H1 (cell line): ENCODE measurements around the gene PPIL6. TPM values are rescaled to one million over a fixed set of nuclear protein-coding genes. Genes with fewer than 3 reads are reported as not detected.

ENCODE experiments used
- CTCF ChIA-PET: fragments of 300-600 bp; sonication (Branson Sonifier 250); formaldehyde crosslinking; loops from one replicate; lab custom pipeline; 2021; ENCODE audit not compliant: partially characterized antibody; lab: Charles Lee
- POLR2A ChIA-PET: fragments of 300-600 bp; sonication (Branson Sonifier 250); formaldehyde crosslinking; loops from one replicate; lab custom pipeline; 2021; ENCODE audit warnings: inconsistent platforms; ENCODE audit not compliant: partially characterized antibody; lab: Charles Lee
- DNase-seq, 2 experiments: peaks; one replicate each; pipeline versions ENCODE4 v3.0.0 to v3.0.0-alpha.2; 2010 to 2022; ENCODE audit warnings: low spot score in 2 of 2, low read depth in 1 of 2, mixed read lengths in 1 of 2
- FAIRE-seq: peaks from 2 replicates; lab custom pipeline; 2011; peaks lifted over from hg19 to GRCh38; lab: Jason Lieb, UNC
- H2AFZ ChIP-seq: 2 replicates; pipeline ENCODE4 v1.8.1; 2012; ENCODE audit warnings: low read length, inconsistent platforms
- H2AK5ac ChIP-seq: 2 replicates; pipeline ENCODE4 v1.6.1; 2013; ENCODE audit warnings: low read depth, low read length
- H2BK120ac ChIP-seq: replicated peaks from 2 replicates; pipeline ENCODE3; 2013; ENCODE audit warnings: low read depth, low read length, inconsistent platforms
- H2BK12ac ChIP-seq: 2 replicates; pipeline ENCODE4 v1.6.1; 2013; ENCODE audit warnings: low read depth, low read length
- H2BK15ac ChIP-seq: 2 replicates; pipeline ENCODE4 v1.6.1; 2013; ENCODE audit warnings: low read length
- H2BK20ac ChIP-seq: 2 replicates; pipeline ENCODE4 v1.6.1; 2013; ENCODE audit warnings: low read length
- H2BK5ac ChIP-seq: 2 replicates; pipeline ENCODE4 v1.6.1; 2013; ENCODE audit warnings: low read depth, low read length
- H3K14ac ChIP-seq: 2 replicates; pipeline ENCODE4 v1.6.1; 2013; ENCODE audit warnings: inconsistent platforms; ENCODE audit not compliant: insufficient read length
- H3K18ac ChIP-seq: 2 replicates; pipeline ENCODE4 v1.6.1; 2013; ENCODE audit warnings: low read length; ENCODE audit errors: extremely low read depth
- H3K23ac ChIP-seq: 2 replicates; pipeline ENCODE4 v1.6.1; 2013; ENCODE audit warnings: inconsistent platforms; ENCODE audit not compliant: insufficient read length
- H3K23me2 ChIP-seq: 2 replicates; pipeline ENCODE4 v1.6.1; 2013; ENCODE audit warnings: low read depth, low read length
- H3K27ac ChIP-seq: 2 replicates; pipeline ENCODE4 v1.6.1; 2011; ENCODE audit warnings: low read depth, low read length, inconsistent platforms
- H3K27me3 ChIP-seq, 4 experiments: replicated peaks in 1 of 4; 1 replicate in 1 of 4; 2 replicates in 3 of 4; pipeline versions ENCODE4 v1.6.1 to v1.8.1; 2011 to 2013; ENCODE audit warnings: low read length in 3 of 4, mild to moderate bottlenecking in 3 of 4, inconsistent platforms in 2 of 4, mixed read lengths in 2 of 4, moderate library complexity in 1 of 4; ENCODE audit not compliant: control insufficient read depth in 3 of 4, insufficient read depth in 3 of 4; ENCODE audit errors: extremely low read depth in 1 of 4
- H3K36me3 ChIP-seq, 4 experiments: 2 replicates each; pipeline versions ENCODE4 v1.6.1 to v1.8.1; 2011 to 2013; ENCODE audit warnings: mild to moderate bottlenecking in 4 of 4, low read length in 3 of 4, moderate library complexity in 2 of 4, control low read depth in 1 of 4, inconsistent platforms in 1 of 4; ENCODE audit not compliant: insufficient read depth in 4 of 4, control insufficient read depth in 2 of 4
- H3K4ac ChIP-seq: replicated peaks from 2 replicates; pipeline ENCODE3; 2013; ENCODE audit warnings: low read length, low read depth, mixed read lengths, inconsistent platforms; ENCODE audit not compliant: insufficient read length
- H3K4me1 ChIP-seq, 4 experiments: replicated peaks in 1 of 4; 1 replicate in 1 of 4; 2 replicates in 3 of 4; pipeline versions ENCODE4 v1.6.1 to v1.8.1; 2011 to 2013; ENCODE audit warnings: low read length in 3 of 4, inconsistent platforms in 2 of 4, mixed read lengths in 1 of 4; ENCODE audit not compliant: insufficient read depth in 4 of 4, control insufficient read depth in 3 of 4
- H3K4me2 ChIP-seq, 2 experiments: 2 replicates each; pipeline versions ENCODE4 v1.6.1 to v1.8.1; 2011 to 2013; ENCODE audit warnings: low read depth in 2 of 2, low read length in 2 of 2, control low read depth in 1 of 2, inconsistent platforms in 1 of 2, mild to moderate bottlenecking in 1 of 2; ENCODE audit not compliant: insufficient read depth in 1 of 2
- H3K4me3 ChIP-seq, 4 experiments: fragments of 200-600, 300-600 bp in 1 of 4; sonication (generic), shearing (Covaris generic), sonication (Bioruptor Twin) in 1 of 4; 2 replicates each; pipeline versions ENCODE4 v1.5.1 to v1.8.1; 2011 to 2016; ENCODE audit warnings: low read length in 4 of 4, low read depth in 3 of 4, control low read depth in 2 of 4, inconsistent platforms in 2 of 4, mild to moderate bottlenecking in 2 of 4, mixed read lengths in 1 of 4, moderate library complexity in 1 of 4; ENCODE audit not compliant: insufficient read depth in 2 of 4; ENCODE audit errors: extremely low read depth in 1 of 4
- H3K56ac ChIP-seq: replicated peaks from 2 replicates; pipeline ENCODE3; 2013; ENCODE audit warnings: low read depth, mild to moderate bottlenecking, mixed read lengths, low read length, inconsistent platforms; ENCODE audit not compliant: insufficient read length
- H3K79me1 ChIP-seq: 2 replicates; pipeline ENCODE4 v1.6.1; 2013; ENCODE audit warnings: low read depth, low read length, control low read depth
- H3K79me2 ChIP-seq, 2 experiments: 2 replicates each; pipeline versions ENCODE4 v1.6.1 to v1.8.1; 2012 to 2013; ENCODE audit warnings: low read length in 2 of 2, mild to moderate bottlenecking in 2 of 2, inconsistent platforms in 1 of 2; ENCODE audit not compliant: insufficient read depth in 2 of 2, control insufficient read depth in 1 of 2
- H3K9ac ChIP-seq, 4 experiments: replicated peaks in 1 of 4; 1 replicate in 1 of 4; 2 replicates in 3 of 4; pipeline versions ENCODE4 v1.6.1 to v1.8.1; 2011 to 2013; ENCODE audit warnings: low read depth in 3 of 4, low read length in 3 of 4, control low read depth in 2 of 4, mild to moderate bottlenecking in 2 of 4, moderate library complexity in 2 of 4, inconsistent platforms in 1 of 4; ENCODE audit errors: extremely low read depth in 1 of 4
- H3K9me3 ChIP-seq, 2 experiments: 2 replicates each; pipeline versions ENCODE4 v1.6.1 to v1.8.1; 2012 to 2013; ENCODE audit warnings: mild to moderate bottlenecking in 2 of 2, moderate library complexity in 2 of 2, control low read depth in 1 of 2, inconsistent platforms in 1 of 2, low read depth in 1 of 2, low read length in 1 of 2, mixed read lengths in 1 of 2; ENCODE audit not compliant: insufficient read depth in 2 of 2
- H4K20me1 ChIP-seq, 2 experiments: replicated peaks in 1 of 2; 2 replicates each; pipeline versions ENCODE3 to v1.8.1; 2011 to 2013; ENCODE audit warnings: inconsistent platforms in 2 of 2, low read length in 2 of 2, mild to moderate bottlenecking in 1 of 2; ENCODE audit not compliant: insufficient read depth in 2 of 2, control insufficient read depth in 1 of 2
- H4K5ac ChIP-seq: 2 replicates; pipeline ENCODE4 v1.6.1; 2013; ENCODE audit warnings: low read length, low read depth, mixed read lengths, inconsistent platforms; ENCODE audit not compliant: insufficient read length
- H4K8ac ChIP-seq: 2 replicates; pipeline ENCODE4 v1.8.0; 2013; ENCODE audit warnings: mild to moderate bottlenecking, moderate library complexity, low read length, inconsistent platforms; ENCODE audit not compliant: insufficient read depth; ENCODE audit errors: extremely low read depth
- H4K91ac ChIP-seq: replicated peaks from 2 replicates; pipeline ENCODE3; 2013; ENCODE audit warnings: low read length, mixed read lengths, inconsistent platforms; ENCODE audit not compliant: insufficient read length
- ATF2 ChIP-seq: IDR thresholded peaks from 2 replicates; pipeline ENCODE4 v1.6.1; 2012; ENCODE audit warnings: low read length, inconsistent platforms
- BCL11A ChIP-seq, 2 experiments: IDR thresholded peaks; one replicate each; pipeline ENCODE4 v1.6.1; 2011; ENCODE audit warnings: low read depth in 2 of 2, low read length in 2 of 2, mild to moderate bottlenecking in 2 of 2
- EGR1 ChIP-seq: IDR thresholded peaks from 2 replicates; pipeline ENCODE4 v1.6.1; 2011; ENCODE audit warnings: low read depth, low read length, borderline replicate concordance
- KDM4A ChIP-seq: IDR thresholded peaks from one replicate; pipeline ENCODE4 v1.7.1; 2012; ENCODE audit warnings: low read depth, mild to moderate bottlenecking, moderate library complexity, low read length, inconsistent platforms; ENCODE audit not compliant: severe bottlenecking
- KDM5A ChIP-seq: fragments of 200-600 bp; IDR thresholded peaks from 2 replicates; pipeline ENCODE4 v1.7.1; 2012; ENCODE audit warnings: mild to moderate bottlenecking, low read length, inconsistent platforms, mixed read lengths
- PHF8 ChIP-seq: fragments of 200-600 bp; sonication (generic); conservative IDR thresholded peaks from 2 replicates; pipeline ENCODE4 v1.7.1; 2012; ENCODE audit warnings: low read depth, mild to moderate bottlenecking, inconsistent platforms, low read length, moderate library complexity
- SAP30 ChIP-seq: fragments of 300-600 bp; sonication (generic); IDR thresholded peaks from 2 replicates; pipeline ENCODE4 v1.7.1; 2012; ENCODE audit warnings: low read length, moderate library complexity, mild to moderate bottlenecking, inconsistent platforms; ENCODE audit not compliant: insufficient read depth, insufficient replicate concordance
- SIX5 ChIP-seq: IDR thresholded peaks from 2 replicates; pipeline ENCODE4 v1.6.1; 2011; ENCODE audit warnings: mild to moderate bottlenecking, low read depth, low read length
- SP2 ChIP-seq: IDR thresholded peaks from 2 replicates; pipeline ENCODE4 v1.6.1; 2012; ENCODE audit warnings: mild to moderate bottlenecking, low read length, inconsistent platforms
- TAF7 ChIP-seq: optimal IDR thresholded peaks from 2 replicates; pipeline ENCODE3; 2011; ENCODE audit warnings: low read depth, mild to moderate bottlenecking, inconsistent platforms, low read length, moderate library complexity, borderline replicate concordance
- WGBS, 2 experiments: shearing (Covaris generic) in 1 of 2; methylation state at CpG; one replicate each; pipeline versions ENCODE4 v1.1.6 to v1.1.7; 2013 to 2015; ENCODE audit warnings: low lambda C conversion rate in 2 of 2, mixed read lengths in 2 of 2, inconsistent platforms in 1 of 2, low coverage in 1 of 2, missing lambda C conversion rate in 1 of 2; ENCODE audit not compliant: insufficient replicate concordance in 2 of 2, insufficient coverage in 1 of 2, insufficient read length in 1 of 2; ENCODE audit errors: extremely low coverage in 1 of 2, missing lambda C conversion rate in 1 of 2; 5-methylcytosine and 5-hydroxymethylcytosine counted together
- polyA plus RNA-seq, 7 experiments: library from polyadenylated mRNA; depleted of rRNA in 3 of 7; stranded (reverse) in 5 of 7; unstranded in 2 of 7; fragments of >200 nt in 5 of 7; fragments of 200-250 nt in 2 of 7; gene quantifications; 1 replicate in 5 of 7; 2 replicates in 1 of 7; 4 replicates in 1 of 7; pipeline versions ENCODE4 v1.2.1 to v1.2.3, GENCODE V29; 2011 to 2013; ENCODE audit warnings: missing spikeins in 2 of 7, mixed read lengths in 2 of 7
- total RNA-seq: library from RNA; stranded (reverse); fragmentation: NEBNext Ultra II Directional; extraction: Animal tissue kit (Norgen Biotek cat#: 25700); gene quantifications from 2 replicates; pipeline ENCODE4 v1.2.1, GENCODE V29; 2021

PPIL6 gene
- total and polyA plus RNA-seq, 2 of the 8 experiments (the other 6 are each of a cell fraction or from before 2014, with no cell fraction given): 0.42 to 1.3 TPM

- Histone ChIP-seq H3K23me2 (no peaks in the 10 kb centered on the region), H3K9ac (no peak overlapping the region), H3K79me2 (no peaks in the 10 kb centered on the region), H2AFZ (no peak overlapping the region), H2BK12ac (no peak overlapping the region), H3K9me3 (no peaks in the 10 kb centered on the region), H2BK20ac (no peak overlapping the region), H2AK5ac (no peak overlapping the region), H3K36me3 (no peaks in the 10 kb centered on the region), H3K4me3 (no peak overlapping the region), H3K23ac (no peak overlapping the region), H2BK15ac (no peak overlapping the region), H3K4me2 (no peak overlapping the region), H3K79me1 (no peaks in the 10 kb centered on the region), H2BK5ac (no peak overlapping the region), H3K27ac (no peak overlapping the region), H3K4me1 (peaks cover 0 to 5% (median 0%) of the 10 kb centered on the region in 4 experiments; a peak in 1 of 7 replicates), H3K18ac (no peak overlapping the region), H4K91ac (no peak overlapping the region), H3K27me3 (no peaks in the 10 kb centered on the region), H2BK120ac (no peak overlapping the region), H4K8ac (no peak overlapping the region), H4K20me1 (no peaks in the 10 kb centered on the region), H4K5ac (no peak overlapping the region), H3K14ac (no peak overlapping the region), H3K56ac (no peak overlapping the region), H3K4ac (no peak overlapping the region)
- TF ChIP-seq EGR1: no peak
- TF ChIP-seq PHF8: no peak
- no peak for TF ChIP-seq BCL11A (IDR thresholded peaks at IDR 0.05; ENCODE audit: low read depth in 2 of 2, low read length in 2 of 2)
- TF ChIP-seq KDM5A: no peak
- no peak for TF ChIP-seq SP2
- TF ChIP-seq TAF7: no peak
- TF ChIP-seq SAP30: no peak
- TF ChIP-seq SIX5: no peak
- no peak for TF ChIP-seq ATF2
- no peak for TF ChIP-seq KDM4A
- no peak for FAIRE-seq
- WGBS, 2 experiments: 74% methylated on average over 1 of the region's 1 CpG; no CpG with 5 or more reads in 1 of the 2 experiments
- ChIA-PET POLR2A (no interaction called here), CTCF (interaction anchor here (1.1 kb wide), 1 partner anchor 201 kb away, joined by 3 read pairs; no protein-coding TSS in a partner anchor)
- DNase-seq: no peak
Observed at GRCh38 chr6:109388265-109388664, 52.2 kb downstream of the PPIL6 start.
